Measurements from ENCODE around the gene ARHGAP31.

Gene ARHGAP31

DNA sequence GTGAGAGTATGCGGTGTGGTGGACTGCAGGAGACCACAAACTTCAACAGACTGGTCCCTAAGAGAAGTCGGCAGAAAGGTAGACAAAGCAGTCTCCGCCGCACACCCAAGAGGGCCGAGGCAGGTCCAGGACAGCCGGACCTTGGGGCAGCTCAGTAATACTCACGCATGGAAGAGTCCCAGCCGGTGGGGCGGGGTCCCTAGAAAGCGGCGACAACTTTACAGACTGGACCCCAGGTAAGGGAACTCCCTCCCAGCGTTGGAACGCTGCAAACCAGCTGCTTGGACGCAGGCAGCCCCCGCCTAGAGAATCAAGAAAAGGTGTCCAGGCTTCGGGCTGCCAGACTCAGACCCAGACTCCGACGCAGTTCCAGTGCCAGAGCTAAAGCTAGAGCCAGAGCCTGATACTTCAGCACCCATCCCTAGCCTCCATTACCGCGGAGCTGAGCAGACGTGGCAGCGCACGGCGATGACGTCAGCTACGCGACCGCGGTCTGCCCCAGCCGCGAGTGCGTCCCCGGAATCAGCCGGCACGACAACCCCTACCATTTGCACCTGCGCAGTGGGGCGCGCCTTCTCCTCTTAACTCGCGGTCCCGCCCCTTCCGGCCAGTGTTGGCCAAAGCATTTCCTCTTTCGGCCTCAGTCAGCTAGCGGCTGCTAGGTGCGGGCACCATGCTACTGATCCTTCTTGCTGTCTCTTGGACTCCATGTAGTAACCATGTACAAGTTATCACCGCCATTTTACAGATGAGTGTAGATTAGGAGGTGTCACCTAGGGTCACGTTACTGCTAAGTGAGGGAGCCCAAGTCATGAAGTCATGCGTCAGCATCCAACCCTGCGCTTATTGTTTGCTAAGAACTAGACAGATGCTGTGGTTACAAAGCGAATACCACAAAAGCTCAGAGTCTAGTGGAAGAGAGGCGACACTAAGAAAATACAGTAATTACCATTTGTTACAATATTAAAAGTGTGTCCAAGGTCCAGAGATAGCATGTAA is 169.3 kb downstream of the ARHGAP31 start, which contains the start of gene TMEM39A:
Gene TMEM39A (minus strand): TSS at position 445 of the 999 bp plus-strand sequence. CDS start 1,541 bp downstream, outside the sequence.
- Histone ChIP-seq H3K9ac (ENCODE audit: low read depth, low read length) (peak within 1 kb of the TSS; percentile 93), H3K36me3 (ENCODE audit: insufficient read depth, low read length) (peaks cover 13% of the 10 kb centered on the region; the same call in 1 of the 2 replicates), H3K9me3 (ENCODE audit: control insufficient read depth, insufficient read depth, low read length) (no peaks in the 10 kb centered on the region), H3K4me1 (ENCODE audit: insufficient read depth, low read length) (no peaks in the 10 kb centered on the region)

DNA sequence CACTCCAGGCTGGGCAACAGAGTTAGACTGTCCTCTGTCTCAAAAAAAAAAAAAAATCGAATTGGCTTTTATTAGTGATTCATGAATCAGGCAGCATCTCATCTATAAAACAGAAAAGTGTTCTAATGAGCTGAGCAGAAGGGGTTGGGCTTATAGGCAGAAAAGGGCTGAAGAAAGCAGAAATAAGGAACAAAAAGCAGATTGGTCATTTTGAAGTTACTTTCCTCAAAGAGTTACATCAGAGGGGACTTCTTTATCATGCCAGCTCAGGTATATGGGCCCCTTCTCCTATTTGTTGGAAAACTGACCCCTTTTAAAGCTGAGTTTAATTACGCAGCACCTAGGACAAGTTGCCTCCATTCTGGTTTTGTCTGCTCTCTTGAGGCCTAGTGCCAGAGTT is 173.9 kb downstream of the ARHGAP31 start:
- Histone ChIP-seq H3K9me3 (ENCODE audit: control insufficient read depth, insufficient read depth, low read length) (no peaks in the 10 kb centered on the region), H3K9ac (ENCODE audit: low read depth, low read length) (peak overlapping the region; percentile 89), H3K4me1 (ENCODE audit: insufficient read depth, low read length) (no peaks in the 10 kb centered on the region), H3K36me3 (ENCODE audit: insufficient read depth, low read length) (peaks cover 4% of the 10 kb centered on the region; the same call in 1 of the 2 replicates)

DNA sequence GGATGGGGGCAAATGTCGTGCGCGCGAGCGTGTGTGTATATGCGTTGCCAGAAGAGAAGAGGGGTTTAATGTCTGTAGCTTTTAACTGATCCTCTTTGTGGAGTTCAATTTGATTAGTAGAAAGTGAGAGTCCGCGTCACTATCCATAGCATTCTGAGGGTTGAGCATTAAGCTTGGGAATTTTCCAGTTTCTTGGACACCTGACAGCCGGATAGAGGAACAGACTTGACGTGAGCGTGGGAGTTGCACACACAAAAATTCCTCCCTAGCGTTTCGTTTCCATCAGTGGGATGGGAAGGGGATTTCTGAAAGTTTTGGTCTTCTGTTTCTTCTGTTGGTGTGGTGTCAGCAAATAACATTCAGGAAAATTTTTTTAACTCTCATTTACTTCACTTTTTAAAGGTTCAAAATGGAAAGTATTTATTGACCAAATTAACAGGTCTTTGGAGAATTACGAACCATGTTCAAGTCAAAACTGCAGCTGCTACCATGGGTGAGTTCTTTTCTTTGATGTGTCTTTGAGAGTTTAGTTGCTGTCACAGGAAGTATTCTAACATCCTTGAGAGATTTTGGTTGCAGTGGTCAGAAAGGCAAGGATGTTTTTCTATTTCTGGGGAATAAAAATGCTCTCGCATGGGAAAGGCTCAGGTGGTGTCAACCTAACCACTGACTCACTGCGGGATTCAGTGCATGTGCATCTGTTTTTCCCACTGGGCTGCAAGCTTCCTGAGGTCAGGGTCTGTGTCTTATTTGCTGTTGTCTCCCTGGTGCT is 175.4 kb downstream of the ARHGAP31 start:
- peak overlapping the region; percentile 89 for H3K9ac ChIP-seq (ENCODE audit: low read depth, low read length)
- no peaks in the 10 kb centered on the region for H3K4me1 ChIP-seq (ENCODE audit: insufficient read depth, low read length)
- H3K36me3 ChIP-seq (ENCODE audit: insufficient read depth, low read length), result peaks cover 4% of the 10 kb centered on the region; the same call in 1 of the 2 replicates
- no peaks in the 10 kb centered on the region for H3K9me3 ChIP-seq (ENCODE audit: control insufficient read depth, insufficient read depth, low read length)

All from ES-I3 (cell line).